Measurements from ENCODE around the gene SELENOV.
"Not testable (repeated sequence)": the region's sequence is repeated elsewhere in the genome, so short reads cannot be mapped to it uniquely, and the experiment has no call there.

Gene SELENOV

GRCh38 chr19:39471756-39472536, 43.0 kb upstream of the SELENOV start:
- no peak overlapping the region for H3K4me3 ChIP-seq
- TF ChIP-seq CTCF (IDR thresholded peaks at IDR 0.05), result no peak
- DNase-seq (ENCODE audit: low spot score), result no peak
- H3K27ac ChIP-seq, result no peak overlapping the region

GRCh38 chr19:39472746-39473442, 42.0 kb upstream of the SELENOV start:
- TF ChIP-seq CTCF (IDR thresholded peaks at IDR 0.05), result no peak

GRCh38 chr19:39473443-39473960, 41.4 kb upstream of the SELENOV start:
- Histone ChIP-seq H3K27ac (no peak overlapping the region), H3K4me3 (no peak overlapping the region)
- no peak for DNase-seq (ENCODE audit: low spot score)
- TF ChIP-seq CTCF (IDR thresholded peaks at IDR 0.05), result no peak

More at GRCh38 chr19:39472746-39473442, 42.0 kb upstream of the SELENOV start:
- H3K4me3 ChIP-seq, result no peak overlapping the region
- DNase-seq (ENCODE audit: low spot score), result no peak
- H3K27ac ChIP-seq, result no peak overlapping the region

- Histone ChIP-seq H3K27ac (no peak overlapping the region), H3K4me3 (no peak overlapping the region)
- TF ChIP-seq CTCF (IDR thresholded peaks at IDR 0.05), result peak; percentile 78
- DNase-seq (ENCODE audit: low spot score), result no peak
These were observed 40.8 kb upstream of the SELENOV start for GRCh38 chr19:39474139-39474620.

GRCh38 chr19:39475748-39476147, 39.2 kb upstream of the SELENOV start:
- no peak overlapping the region for H3K27ac ChIP-seq
- DNase-seq (ENCODE audit: low spot score), result no peak
- no peak for TF ChIP-seq CTCF (IDR thresholded peaks at IDR 0.05)
- no peak overlapping the region for H3K4me3 ChIP-seq

- H3K27ac ChIP-seq; H3K4me3 ChIP-seq; DNase-seq (ENCODE audit: low spot score): not testable (repeated sequence)
These were observed 35.6 kb upstream of the SELENOV start for GRCh38 chr19:39479319-39479801.

- Histone ChIP-seq H3K4me3 (peak overlapping the region; percentile 90), H3K27ac (peak overlapping the region; percentile 54 to 90)
- no peak for DNase-seq (ENCODE audit: low spot score)
- no peak for TF ChIP-seq CTCF (IDR thresholded peaks at IDR 0.05)
These were observed 35.0 kb upstream of the SELENOV start for GRCh38 chr19:39479916-39480315.
